Measurements from ENCODE around the gene EPGN. TPM values are rescaled to one million over a fixed set of nuclear protein-coding genes. Genes with fewer than 3 reads are reported as not detected.

The EPGN gene
- total RNA-seq, 4 donors from 2014 or later = not detected

GRCh38 chr4:74331252-74331651 lies 23.0 kb downstream of the EPGN start:
- Histone ChIP-seq H3K27me3 (no peaks in the 10 kb centered on the region), H3K4me3 (no peak overlapping the region), H3K9me3 (no peaks in the 10 kb centered on the region), H3K27ac (no peak overlapping the region), H3K36me3 (no peaks in the 10 kb centered on the region), H3K4me1 (no peaks in the 10 kb centered on the region)
- no peak for DNase-seq
- TF ChIP-seq POLR2A (IDR thresholded peaks at IDR 0.05) = no peak
- no peak for TF ChIP-seq CTCF (IDR thresholded peaks at IDR 0.05)

GRCh38 chr4:74331944-74332343 lies 23.7 kb downstream of the EPGN start:
- no peak for DNase-seq
- Histone ChIP-seq H3K27ac (no peak overlapping the region), H3K9me3 (no peaks in the 10 kb centered on the region), H3K36me3 (no peaks in the 10 kb centered on the region), H3K27me3 (no peaks in the 10 kb centered on the region), H3K4me3 (no peak overlapping the region), H3K4me1 (no peaks in the 10 kb centered on the region)
- TF ChIP-seq POLR2A (IDR thresholded peaks at IDR 0.05) = no peak
- no peak for TF ChIP-seq CTCF (IDR thresholded peaks at IDR 0.05)

- no peak overlapping the region for H3K4me3 ChIP-seq
- no peak overlapping the region for H3K27ac ChIP-seq
- H3K4me1 ChIP-seq = no peaks in the 10 kb centered on the region
- no peak for TF ChIP-seq CTCF (IDR thresholded peaks at IDR 0.05)
- no peak for TF ChIP-seq POLR2A (IDR thresholded peaks at IDR 0.05)
- no peaks in the 10 kb centered on the region for H3K27me3 ChIP-seq
- DNase-seq = no peak
- H3K36me3 ChIP-seq = no peaks in the 10 kb centered on the region
- H3K9me3 ChIP-seq = no peaks in the 10 kb centered on the region
Measured at GRCh38 chr4:74334636-74335035, 26.4 kb downstream of the EPGN start.

GRCh38 chr4:74335341-74336021 lies 27.2 kb downstream of the EPGN start:
- no peak overlapping the region for H3K27ac ChIP-seq
- no peak for DNase-seq
- H3K36me3 ChIP-seq = no peaks in the 10 kb centered on the region
- H3K9me3 ChIP-seq = no peaks in the 10 kb centered on the region
- H3K27me3 ChIP-seq = no peaks in the 10 kb centered on the region
- TF ChIP-seq CTCF (IDR thresholded peaks at IDR 0.05) (no peak), POLR2A (IDR thresholded peaks at IDR 0.05) (no peak)
- no peaks in the 10 kb centered on the region for H3K4me1 ChIP-seq
- H3K4me3 ChIP-seq = no peak overlapping the region

- no peak for DNase-seq
- TF ChIP-seq POLR2A (IDR thresholded peaks at IDR 0.05) (no peak), CTCF (IDR thresholded peaks at IDR 0.05) (no peak)
- H3K4me1 ChIP-seq = no peaks in the 10 kb centered on the region
Measured at GRCh38 chr4:74338792-74339333, 30.6 kb downstream of the EPGN start.

More at GRCh38 chr4:74338792-74339333, 30.6 kb downstream of the EPGN start:
- H3K4me3 ChIP-seq = no peak overlapping the region
- no peak overlapping the region for H3K27ac ChIP-seq
- no peaks in the 10 kb centered on the region for H3K36me3 ChIP-seq
- H3K27me3 ChIP-seq = no peaks in the 10 kb centered on the region
- H3K9me3 ChIP-seq = peaks cover 0 to 4% (median 2%) of the 10 kb centered on the region in 4 donors

All from Peyer's patch (tissue), 4 donors.